ENCODE data around the gene ZC3H13.
"Not testable (repeated sequence)": the region's sequence is repeated elsewhere in the genome, so short reads cannot be mapped to it uniquely, and the experiment has no call there.

Gene ZC3H13

GRCh38 chr13:45989607-45990006 is 62.9 kb downstream of the ZC3H13 start:
- Histone ChIP-seq H3K4me1 (ENCODE audit: control insufficient read depth in 2 of 2, insufficient read depth in 2 of 2, low read length in 2 of 2) (no peaks in the 10 kb centered on the region), H3K36me3 (ENCODE audit: control insufficient read depth in 2 of 2, insufficient read depth in 2 of 2, low read length in 2 of 2) (peaks cover 30 to 37% of the 10 kb centered on the region in 2 donors), H3K27me3 (ENCODE audit: control insufficient read depth in 2 of 2, insufficient read depth in 2 of 2, low read length in 2 of 2) (no peaks in the 10 kb centered on the region), H3K27ac (ENCODE audit: low read depth in 2 of 2, low read length in 2 of 2) (no peak overlapping the region), H3K9ac (ENCODE audit: low read depth in 1 of 2, low read length in 2 of 2) (no peak overlapping the region), H3K4me3 (ENCODE audit: low read length in 2 of 2) (no peak overlapping the region), H3K9me3 (ENCODE audit: control insufficient read depth in 2 of 2, low read length in 2 of 2) (no peaks in the 10 kb centered on the region)

- not testable (repeated sequence) for H3K27me3 ChIP-seq (ENCODE audit: control insufficient read depth in 2 of 2, insufficient read depth in 2 of 2, low read length in 2 of 2); H3K4me1 ChIP-seq (ENCODE audit: control insufficient read depth in 2 of 2, insufficient read depth in 2 of 2, low read length in 2 of 2); H3K9me3 ChIP-seq (ENCODE audit: control insufficient read depth in 2 of 2, low read length in 2 of 2); H3K27ac ChIP-seq (ENCODE audit: low read depth in 2 of 2, low read length in 2 of 2); H3K9ac ChIP-seq (ENCODE audit: low read depth in 1 of 2, low read length in 2 of 2); H3K4me3 ChIP-seq (ENCODE audit: low read length in 2 of 2)
- H3K36me3 ChIP-seq (ENCODE audit: control insufficient read depth in 2 of 2, insufficient read depth in 2 of 2, low read length in 2 of 2): peaks cover 22 to 32% of the 10 kb centered on the region in 2 donors
Observed at GRCh38 chr13:45981127-45981526, 71.4 kb downstream of the ZC3H13 start.

GRCh38 chr13:45975337-45975736 is 77.2 kb downstream of the ZC3H13 start:
- Histone ChIP-seq H3K4me3 (ENCODE audit: low read length in 2 of 2) (no peak overlapping the region), H3K27me3 (ENCODE audit: control insufficient read depth in 2 of 2, insufficient read depth in 2 of 2, low read length in 2 of 2) (no peaks in the 10 kb centered on the region), H3K9me3 (ENCODE audit: control insufficient read depth in 2 of 2, low read length in 2 of 2) (no peaks in the 10 kb centered on the region), H3K4me1 (ENCODE audit: control insufficient read depth in 2 of 2, insufficient read depth in 2 of 2, low read length in 2 of 2) (no peaks in the 10 kb centered on the region), H3K27ac (ENCODE audit: low read depth in 2 of 2, low read length in 2 of 2) (no peak overlapping the region), H3K36me3 (ENCODE audit: control insufficient read depth in 2 of 2, insufficient read depth in 2 of 2, low read length in 2 of 2) (peaks cover 39% of the 10 kb centered on the region in 2 donors), H3K9ac (ENCODE audit: low read depth in 1 of 2, low read length in 2 of 2) (no peak overlapping the region)

GRCh38 chr13:45974500-45974899 is 78.0 kb downstream of the ZC3H13 start:
- Histone ChIP-seq H3K4me1 (ENCODE audit: control insufficient read depth in 2 of 2, insufficient read depth in 2 of 2, low read length in 2 of 2) (no peaks in the 10 kb centered on the region), H3K27me3 (ENCODE audit: control insufficient read depth in 2 of 2, insufficient read depth in 2 of 2, low read length in 2 of 2) (no peaks in the 10 kb centered on the region), H3K27ac (ENCODE audit: low read depth in 2 of 2, low read length in 2 of 2) (no peak overlapping the region), H3K36me3 (ENCODE audit: control insufficient read depth in 2 of 2, insufficient read depth in 2 of 2, low read length in 2 of 2) (peaks cover 38 to 39% of the 10 kb centered on the region in 2 donors), H3K9ac (ENCODE audit: low read depth in 1 of 2, low read length in 2 of 2) (no peak overlapping the region), H3K9me3 (ENCODE audit: control insufficient read depth in 2 of 2, low read length in 2 of 2) (no peaks in the 10 kb centered on the region), H3K4me3 (ENCODE audit: low read length in 2 of 2) (no peak overlapping the region)

GRCh38 chr13:45967589-45967988 is 85.0 kb downstream of the ZC3H13 start:
- Histone ChIP-seq H3K9ac (ENCODE audit: low read depth in 1 of 2, low read length in 2 of 2) (no peak overlapping the region), H3K4me1 (ENCODE audit: control insufficient read depth in 2 of 2, insufficient read depth in 2 of 2, low read length in 2 of 2) (no peaks in the 10 kb centered on the region), H3K9me3 (ENCODE audit: control insufficient read depth in 2 of 2, low read length in 2 of 2) (no peaks in the 10 kb centered on the region), H3K27ac (ENCODE audit: low read depth in 2 of 2, low read length in 2 of 2) (no peak overlapping the region), H3K36me3 (ENCODE audit: control insufficient read depth in 2 of 2, insufficient read depth in 2 of 2, low read length in 2 of 2) (peaks cover 61 to 72% of the 10 kb centered on the region in 2 donors), H3K27me3 (ENCODE audit: control insufficient read depth in 2 of 2, insufficient read depth in 2 of 2, low read length in 2 of 2) (no peaks in the 10 kb centered on the region), H3K4me3 (ENCODE audit: low read length in 2 of 2) (no peak overlapping the region)

- Histone ChIP-seq H3K9me3 (ENCODE audit: control insufficient read depth in 2 of 2, low read length in 2 of 2) (no peaks in the 10 kb centered on the region), H3K27ac (ENCODE audit: low read depth in 2 of 2, low read length in 2 of 2) (no peak overlapping the region), H3K9ac (ENCODE audit: low read depth in 1 of 2, low read length in 2 of 2) (no peak overlapping the region), H3K27me3 (ENCODE audit: control insufficient read depth in 2 of 2, insufficient read depth in 2 of 2, low read length in 2 of 2) (no peaks in the 10 kb centered on the region), H3K4me1 (ENCODE audit: control insufficient read depth in 2 of 2, insufficient read depth in 2 of 2, low read length in 2 of 2) (no peaks in the 10 kb centered on the region), H3K4me3 (ENCODE audit: low read length in 2 of 2) (no peak overlapping the region), H3K36me3 (ENCODE audit: control insufficient read depth in 2 of 2, insufficient read depth in 2 of 2, low read length in 2 of 2) (peaks cover 55 to 70% of the 10 kb centered on the region in 2 donors)
Observed at GRCh38 chr13:45966715-45967114, 85.8 kb downstream of the ZC3H13 start.

GRCh38 chr13:45961468-45961867 is 91.1 kb downstream of the ZC3H13 start:
- Histone ChIP-seq H3K9ac (ENCODE audit: low read depth in 1 of 2, low read length in 2 of 2) (no peak overlapping the region), H3K4me3 (ENCODE audit: low read length in 2 of 2) (no peak overlapping the region), H3K27ac (ENCODE audit: low read depth in 2 of 2, low read length in 2 of 2) (no peak overlapping the region), H3K27me3 (ENCODE audit: control insufficient read depth in 2 of 2, insufficient read depth in 2 of 2, low read length in 2 of 2) (no peaks in the 10 kb centered on the region), H3K36me3 (ENCODE audit: control insufficient read depth in 2 of 2, insufficient read depth in 2 of 2, low read length in 2 of 2) (peaks cover 43 to 45% of the 10 kb centered on the region in 2 donors), H3K9me3 (ENCODE audit: control insufficient read depth in 2 of 2, low read length in 2 of 2) (no peaks in the 10 kb centered on the region), H3K4me1 (ENCODE audit: control insufficient read depth in 2 of 2, insufficient read depth in 2 of 2, low read length in 2 of 2) (no peaks in the 10 kb centered on the region)

- peaks cover 10 to 21% of the 10 kb centered on the region in 2 donors for H3K36me3 ChIP-seq (ENCODE audit: control insufficient read depth in 2 of 2, insufficient read depth in 2 of 2, low read length in 2 of 2)
- no peaks in the 10 kb centered on the region for H3K27me3 ChIP-seq (ENCODE audit: control insufficient read depth in 2 of 2, insufficient read depth in 2 of 2, low read length in 2 of 2)
- no peak overlapping the region for H3K4me3 ChIP-seq (ENCODE audit: low read length in 2 of 2)
- H3K9ac ChIP-seq (ENCODE audit: low read depth in 1 of 2, low read length in 2 of 2): no peak overlapping the region
- no peak overlapping the region for H3K27ac ChIP-seq (ENCODE audit: low read depth in 2 of 2, low read length in 2 of 2)
- no peaks in the 10 kb centered on the region for H3K9me3 ChIP-seq (ENCODE audit: control insufficient read depth in 2 of 2, low read length in 2 of 2)
- H3K4me1 ChIP-seq (ENCODE audit: control insufficient read depth in 2 of 2, insufficient read depth in 2 of 2, low read length in 2 of 2): no peaks in the 10 kb centered on the region
Observed at GRCh38 chr13:45954836-45955800, 97.4 kb downstream of the ZC3H13 start.

- Histone ChIP-seq H3K4me3 (ENCODE audit: low read length in 2 of 2) (no peak overlapping the region), H3K27me3 (ENCODE audit: control insufficient read depth in 2 of 2, insufficient read depth in 2 of 2, low read length in 2 of 2) (no peaks in the 10 kb centered on the region), H3K9ac (ENCODE audit: low read depth in 1 of 2, low read length in 2 of 2) (no peak overlapping the region), H3K27ac (ENCODE audit: low read depth in 2 of 2, low read length in 2 of 2) (no peak overlapping the region), H3K4me1 (ENCODE audit: control insufficient read depth in 2 of 2, insufficient read depth in 2 of 2, low read length in 2 of 2) (no peaks in the 10 kb centered on the region), H3K9me3 (ENCODE audit: control insufficient read depth in 2 of 2, low read length in 2 of 2) (no peaks in the 10 kb centered on the region), H3K36me3 (ENCODE audit: control insufficient read depth in 2 of 2, insufficient read depth in 2 of 2, low read length in 2 of 2) (peaks cover 10 to 19% of the 10 kb centered on the region in 2 donors)
Observed at GRCh38 chr13:45953082-45953481, 99.5 kb downstream of the ZC3H13 start.

GRCh38 chr13:45951724-45952123 is 100.8 kb downstream of the ZC3H13 start:
- Histone ChIP-seq H3K36me3 (ENCODE audit: control insufficient read depth in 2 of 2, insufficient read depth in 2 of 2, low read length in 2 of 2) (peaks cover 6 to 7% of the 10 kb centered on the region in 2 donors), H3K27me3 (ENCODE audit: control insufficient read depth in 2 of 2, insufficient read depth in 2 of 2, low read length in 2 of 2) (no peaks in the 10 kb centered on the region), H3K27ac (ENCODE audit: low read depth in 2 of 2, low read length in 2 of 2) (no peak overlapping the region), H3K9me3 (ENCODE audit: control insufficient read depth in 2 of 2, low read length in 2 of 2) (no peaks in the 10 kb centered on the region), H3K9ac (ENCODE audit: low read depth in 1 of 2, low read length in 2 of 2) (no peak overlapping the region), H3K4me3 (ENCODE audit: low read length in 2 of 2) (no peak overlapping the region), H3K4me1 (ENCODE audit: control insufficient read depth in 2 of 2, insufficient read depth in 2 of 2, low read length in 2 of 2) (no peaks in the 10 kb centered on the region)

Measured in mucosa of rectum (tissue), 2 donors.